HG02588 (cell line): Measurements from ENCODE around the gene PIAS4.

Experiments used
- ATAC-seq: cut with Tn5 transposase; IDR thresholded peaks from one replicate; pipeline ENCODE4 v1.9.1; 2021; ENCODE audit warnings: mild to moderate bottlenecking, moderate library complexity; ENCODE audit not compliant: unreplicated experiment

PIAS4 gene

GRCh38 chr19:4018775-4019504 lies 11.4 kb downstream of the PIAS4 start:
- ATAC-seq = no peak

DNA sequence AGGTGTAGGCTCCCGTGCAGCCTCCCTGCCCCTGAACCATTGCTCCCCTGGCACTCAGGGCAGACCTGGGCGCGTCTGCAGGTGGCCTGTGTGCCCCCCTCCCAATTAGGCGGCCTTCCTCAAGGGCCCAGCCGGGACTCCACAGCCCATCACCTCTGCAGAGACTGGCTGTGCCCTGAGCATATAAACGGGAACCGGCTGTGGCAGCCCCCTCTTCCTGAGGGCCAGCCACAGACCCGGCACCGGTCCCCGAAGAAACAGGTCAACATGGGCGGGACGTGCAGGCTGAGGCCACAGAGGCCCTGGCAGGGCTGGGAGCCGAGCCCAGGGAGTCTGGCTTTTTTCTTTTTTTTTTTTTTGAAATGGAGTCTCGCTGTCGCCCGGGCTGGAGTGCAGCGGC lies 12.0 kb downstream of the PIAS4 start:
- no peak for ATAC-seq

GRCh38 chr19:4023600-4024398 lies 16.3 kb downstream of the PIAS4 start:
- no peak for ATAC-seq

DNA sequence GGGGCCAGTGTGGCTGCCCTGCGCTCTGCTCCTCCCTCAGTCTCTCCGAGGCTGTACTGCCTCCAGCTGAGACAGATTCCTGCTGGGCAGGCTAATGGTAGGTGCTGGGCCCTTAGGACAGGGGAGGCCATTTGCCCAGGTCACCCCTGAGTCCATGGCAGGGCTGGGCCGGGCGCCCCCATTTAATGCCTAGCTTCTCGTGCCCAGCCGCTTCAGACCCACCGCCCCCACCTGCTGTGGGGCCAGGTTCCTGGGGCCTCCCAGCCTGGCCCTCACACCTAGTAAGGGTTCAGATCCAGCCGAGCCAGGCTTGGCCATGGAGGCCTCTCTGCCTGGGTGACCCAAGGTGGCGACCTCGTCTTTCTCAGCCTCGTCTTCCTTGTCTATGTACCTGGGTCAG lies 17.8 kb downstream of the PIAS4 start:
- ATAC-seq = no peak

GRCh38 chr19:4027146-4027545 lies 19.6 kb downstream of the PIAS4 start:
- no peak for ATAC-seq

DNA sequence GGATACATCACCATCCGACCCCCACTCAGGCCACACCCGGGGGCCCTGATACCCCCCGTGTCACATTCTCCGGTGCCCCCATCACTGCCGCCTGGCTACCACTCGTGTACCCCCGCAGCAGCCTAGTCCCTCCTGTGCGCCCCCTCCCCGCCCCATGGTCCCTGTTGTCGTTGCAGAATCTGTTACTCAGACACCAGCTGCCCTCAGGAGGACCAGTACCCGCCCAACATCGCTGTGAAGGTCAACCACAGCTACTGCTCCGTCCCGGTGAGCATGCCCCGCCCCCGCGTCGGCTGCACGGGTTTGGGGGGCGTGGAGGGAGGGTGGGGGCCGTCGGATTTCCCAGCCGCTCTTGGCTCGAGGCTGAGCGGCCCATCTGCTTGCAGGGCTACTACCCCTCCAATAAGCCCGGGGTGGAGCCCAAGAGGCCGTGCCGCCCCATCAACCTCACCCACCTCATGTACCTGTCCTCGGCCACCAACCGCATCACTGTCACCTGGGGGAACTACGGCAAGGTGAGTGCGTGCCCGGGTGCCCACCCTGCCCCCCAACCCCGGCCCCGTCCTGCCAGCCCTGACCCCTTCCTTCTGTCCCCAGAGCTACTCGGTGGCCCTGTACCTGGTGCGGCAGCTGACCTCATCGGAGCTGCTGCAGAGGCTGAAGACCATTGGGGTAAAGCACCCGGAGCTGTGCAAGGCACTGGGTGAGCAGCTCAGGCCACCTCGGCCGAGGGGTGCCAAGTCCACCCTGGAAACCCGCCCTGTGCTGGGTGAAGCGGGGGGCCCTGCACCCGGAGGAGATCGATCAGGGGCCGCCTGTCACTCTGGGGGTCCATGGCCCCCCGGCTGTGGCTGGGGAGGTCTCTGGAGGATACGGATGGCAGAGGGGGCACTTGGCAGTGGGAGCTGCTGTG lies 21.1 kb downstream of the PIAS4 start:
- ATAC-seq = no peak

DNA sequence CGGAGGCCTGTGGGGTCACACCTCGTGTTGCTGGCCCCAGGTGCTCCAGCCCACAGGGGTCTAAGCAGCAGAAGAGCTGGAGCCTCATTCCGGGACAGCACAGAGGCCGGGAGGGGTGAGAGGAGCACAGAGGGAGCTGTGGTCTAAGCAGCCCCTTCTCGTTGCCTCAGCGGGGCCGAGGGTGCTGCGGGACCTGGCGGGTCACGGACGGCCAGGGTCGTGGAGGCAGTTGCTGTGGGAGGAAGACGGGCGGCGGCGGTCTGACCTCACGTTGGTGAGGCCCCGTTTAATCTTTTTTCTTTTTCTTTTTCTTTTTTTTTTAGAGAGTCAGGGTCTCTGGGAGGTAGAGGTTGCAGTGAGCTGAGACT lies 21.7 kb downstream of the PIAS4 start:
- ATAC-seq = no peak

GRCh38 chr19:4030552-4030951 lies 23.0 kb downstream of the PIAS4 start:
- ATAC-seq = no peak

DNA sequence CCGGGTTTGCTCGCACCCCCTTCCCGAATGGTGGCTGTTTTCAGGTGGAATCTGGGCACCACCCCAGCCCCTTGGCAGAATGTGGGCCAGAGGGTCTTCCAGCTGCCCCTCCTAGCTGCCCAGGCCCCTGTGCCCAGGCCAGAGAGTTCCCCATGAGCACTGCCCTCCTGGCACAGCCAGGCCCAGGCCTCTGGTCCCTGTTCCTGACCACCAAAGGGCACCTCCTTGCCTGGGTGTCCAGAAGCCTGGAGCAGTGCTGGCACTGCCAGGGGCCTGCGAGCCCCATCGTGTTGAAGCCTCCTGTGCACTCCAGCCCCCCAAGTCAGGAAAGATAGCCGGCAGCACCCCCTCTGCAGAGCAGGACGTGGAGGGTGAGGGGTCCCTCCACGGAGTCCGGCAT lies 23.4 kb downstream of the PIAS4 start:
- no peak for ATAC-seq

DNA sequence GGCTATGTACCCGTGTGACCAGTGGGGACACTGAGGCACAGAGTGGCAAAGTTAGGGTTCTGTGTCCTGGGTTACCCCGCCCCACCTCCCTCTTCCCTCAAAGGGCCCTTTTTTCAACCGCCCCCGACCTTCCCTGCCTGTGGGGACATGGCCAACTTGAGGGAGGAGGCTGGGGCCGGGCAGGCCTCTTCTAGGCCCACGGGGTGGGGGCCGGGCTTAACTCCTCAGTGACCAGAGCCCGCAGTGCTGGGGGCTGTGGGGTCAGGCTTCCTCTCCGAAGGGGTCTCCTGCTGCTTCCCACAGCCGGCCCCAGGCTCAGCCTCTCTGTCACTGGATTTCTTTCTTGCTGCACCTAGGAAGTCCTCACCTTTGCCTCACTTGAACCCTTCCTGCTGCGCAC lies 23.9 kb downstream of the PIAS4 start:
- ATAC-seq = no peak

DNA sequence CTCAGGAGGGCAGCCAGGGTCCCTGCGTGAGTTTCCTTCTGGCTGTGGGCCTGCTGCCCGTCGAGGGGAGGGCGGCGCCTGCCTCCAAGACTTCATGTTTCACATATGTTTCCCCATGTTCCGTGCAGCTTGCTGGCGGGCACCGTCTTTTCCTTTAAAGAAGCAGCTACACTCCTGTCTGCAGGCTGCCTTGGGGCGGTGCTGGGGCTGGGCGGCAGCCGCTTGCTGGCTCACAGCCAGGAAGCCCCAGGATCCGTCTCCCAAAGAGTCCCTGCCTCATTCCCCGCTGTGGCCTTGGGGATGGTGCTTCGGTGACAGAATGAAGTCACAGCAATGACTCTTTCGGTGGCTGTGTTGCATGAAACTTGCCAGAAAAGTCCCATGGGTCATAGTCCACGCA lies 24.9 kb downstream of the PIAS4 start:
- ATAC-seq = no peak

DNA sequence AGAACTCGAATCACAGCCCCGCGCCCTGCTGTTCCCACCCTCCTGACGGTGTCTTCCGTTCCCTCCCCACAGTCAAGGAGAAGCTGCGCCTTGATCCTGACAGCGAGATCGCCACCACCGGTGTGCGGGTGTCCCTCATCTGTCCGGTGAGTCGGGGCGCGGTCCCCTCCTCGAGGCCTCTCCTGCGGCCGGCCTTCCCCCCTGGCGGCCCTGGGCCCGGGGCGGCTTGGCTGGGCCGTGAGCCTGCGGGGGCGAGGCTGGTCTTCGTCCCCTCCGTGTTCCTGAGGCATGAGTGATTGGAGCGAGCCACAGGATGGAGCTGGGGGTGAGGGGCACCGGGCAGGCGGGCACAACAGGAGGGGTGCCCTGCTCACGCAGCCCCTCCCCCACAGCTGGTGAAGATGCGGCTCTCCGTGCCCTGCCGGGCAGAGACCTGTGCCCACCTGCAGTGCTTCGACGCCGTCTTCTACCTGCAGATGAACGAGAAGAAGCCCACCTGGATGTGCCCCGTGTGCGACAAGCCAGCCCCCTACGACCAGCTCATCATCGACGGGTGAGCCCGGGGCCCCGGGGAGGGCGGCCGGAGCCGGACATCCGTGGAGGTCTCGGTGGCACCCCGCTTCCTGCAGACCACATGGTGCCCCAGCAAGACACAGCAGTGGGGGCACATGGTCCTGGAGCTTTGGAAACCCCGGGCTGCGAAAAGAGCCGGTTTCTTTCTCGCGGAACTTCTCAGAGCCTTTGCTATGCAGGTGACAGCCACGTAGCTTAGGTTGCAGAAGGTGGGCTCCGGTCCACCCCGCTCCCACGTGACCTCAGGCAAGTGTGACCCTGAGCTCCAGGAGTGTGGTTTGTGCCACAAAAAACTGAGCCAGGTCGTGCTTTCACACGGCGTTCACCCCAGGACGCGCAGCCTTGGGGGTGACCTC lies 25.8 kb downstream of the PIAS4 start:
- no peak for ATAC-seq

DNA sequence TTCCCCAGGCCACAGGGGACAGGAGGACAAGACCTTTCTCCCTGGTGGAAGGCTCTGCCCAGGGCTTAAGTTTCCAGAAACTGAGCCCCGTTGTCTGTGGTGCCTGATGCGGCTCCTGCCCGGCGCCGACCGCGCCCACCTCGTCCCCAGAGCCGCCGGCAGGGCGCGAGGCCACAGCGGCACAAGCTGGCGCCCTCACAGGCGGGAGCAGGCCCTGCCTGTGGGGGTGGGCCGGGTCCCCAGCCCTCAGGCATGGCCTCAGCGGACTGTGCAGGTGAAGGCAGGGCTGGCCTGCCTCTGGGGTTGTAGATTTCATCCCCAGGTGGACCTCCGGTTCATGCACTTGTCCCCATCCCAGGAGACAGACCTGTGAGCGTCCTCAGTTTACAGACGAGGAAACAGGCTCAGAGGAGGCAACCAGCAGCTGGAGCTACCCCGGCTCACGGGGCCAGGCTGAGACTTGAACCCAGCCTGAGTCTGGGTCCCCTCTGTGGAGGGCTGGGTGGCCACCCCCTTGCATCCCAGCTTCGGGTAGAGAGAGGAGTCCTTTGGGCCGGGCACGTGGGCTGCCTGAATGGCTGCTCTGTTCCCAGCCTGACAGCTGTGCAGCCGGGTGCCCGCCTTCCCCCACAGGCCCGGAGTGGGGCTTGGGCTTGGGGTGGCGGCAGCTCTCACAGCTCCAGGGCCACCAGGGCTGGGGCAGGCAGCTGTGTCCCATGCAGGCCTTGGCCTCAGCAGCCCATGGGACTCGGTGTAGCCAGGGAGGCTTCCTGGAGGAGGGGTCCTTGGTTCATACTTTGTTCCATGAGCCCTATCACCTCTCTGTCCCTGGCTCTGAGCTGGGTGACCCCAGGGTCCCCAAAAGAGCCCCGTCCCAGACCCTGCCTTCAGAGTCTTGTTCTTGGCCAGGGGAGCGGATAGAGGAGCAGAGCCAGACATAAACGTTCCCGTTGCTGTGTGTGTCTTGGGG lies 26.8 kb downstream of the PIAS4 start:
- no peak for ATAC-seq

- no peak for ATAC-seq
Observed at GRCh38 chr19:4035018-4035566, 27.6 kb downstream of the PIAS4 start.

DNA sequence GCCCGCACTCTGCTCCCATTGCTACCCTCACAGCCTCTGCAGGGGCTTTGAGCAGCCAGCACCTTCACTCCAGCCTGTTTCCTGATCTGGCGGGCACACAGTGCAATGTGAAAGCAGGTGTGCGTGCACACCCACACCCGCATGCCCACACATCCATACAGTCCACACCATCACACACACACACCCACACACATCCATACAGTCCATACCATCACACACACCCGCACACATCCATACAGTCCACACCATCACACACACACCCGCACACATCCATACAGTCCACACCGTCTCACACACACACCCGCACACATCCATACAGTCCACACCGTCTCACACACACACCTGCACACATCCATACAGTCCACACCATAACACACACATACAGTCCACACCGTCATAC lies 28.0 kb downstream of the PIAS4 start:
- no peak for ATAC-seq

- ATAC-seq = no peak
Observed at GRCh38 chr19:4036576-4037300, 29.2 kb downstream of the PIAS4 start.

DNA sequence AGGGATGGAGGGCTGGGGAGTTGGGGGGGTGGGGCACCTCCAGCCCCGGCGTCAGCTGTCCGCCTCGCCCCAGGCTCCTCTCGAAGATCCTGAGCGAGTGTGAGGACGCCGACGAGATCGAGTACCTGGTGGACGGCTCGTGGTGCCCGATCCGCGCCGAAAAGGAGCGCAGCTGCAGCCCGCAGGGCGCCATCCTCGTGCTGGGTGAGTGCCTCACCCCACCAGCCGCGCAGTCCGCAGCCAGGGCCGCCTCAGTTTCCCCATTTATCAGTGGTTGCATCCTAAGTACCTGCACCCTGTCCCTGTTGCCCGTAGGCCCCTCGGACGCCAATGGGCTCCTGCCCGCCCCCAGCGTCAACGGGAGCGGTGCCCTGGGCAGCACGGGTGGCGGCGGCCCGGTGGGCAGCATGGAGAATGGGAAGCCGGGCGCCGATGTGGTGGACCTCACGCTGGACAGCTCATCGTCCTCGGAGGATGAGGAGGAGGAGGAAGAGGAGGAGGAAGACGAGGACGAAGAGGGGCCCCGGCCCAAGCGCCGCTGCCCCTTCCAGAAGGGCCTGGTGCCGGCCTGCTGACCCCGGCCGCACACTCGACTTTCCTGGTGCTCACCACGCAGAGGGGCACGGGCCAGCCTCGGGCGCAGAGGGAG lies 29.9 kb downstream of the PIAS4 start:
- no peak for ATAC-seq

DNA sequence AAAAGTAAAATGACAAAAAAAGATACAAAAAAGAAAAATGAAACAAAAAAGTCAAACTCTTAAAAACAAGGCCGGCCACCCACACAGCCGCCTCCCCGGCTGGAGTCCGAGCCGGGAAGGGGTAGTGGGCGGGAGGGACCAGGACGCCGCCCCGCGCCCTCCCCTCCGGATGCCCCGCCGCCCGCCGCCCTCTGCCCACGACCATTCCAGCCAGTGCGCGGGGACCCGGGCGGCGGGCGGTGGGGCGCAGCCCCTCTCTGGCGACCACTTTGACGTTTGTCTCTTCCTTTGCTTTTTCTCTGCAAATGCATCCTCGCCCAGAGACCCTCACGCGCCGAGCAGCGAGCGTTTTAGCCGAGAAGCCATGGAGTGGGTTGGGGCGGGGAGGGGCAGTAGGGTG lies 30.5 kb downstream of the PIAS4 start:
- no peak for ATAC-seq
